Measurements from ENCODE around the gene GABRB2. TPM values are rescaled to one million over a fixed set of nuclear protein-coding genes. Genes with fewer than 3 reads are reported as not detected.
"Not testable (repeated sequence)": the region's sequence is repeated elsewhere in the genome, so short reads cannot be mapped to it uniquely, and the experiment has no call there.

The GABRB2 gene
- total RNA-seq, 2 donors from 2014 or later: 1.4 TPM

DNA sequence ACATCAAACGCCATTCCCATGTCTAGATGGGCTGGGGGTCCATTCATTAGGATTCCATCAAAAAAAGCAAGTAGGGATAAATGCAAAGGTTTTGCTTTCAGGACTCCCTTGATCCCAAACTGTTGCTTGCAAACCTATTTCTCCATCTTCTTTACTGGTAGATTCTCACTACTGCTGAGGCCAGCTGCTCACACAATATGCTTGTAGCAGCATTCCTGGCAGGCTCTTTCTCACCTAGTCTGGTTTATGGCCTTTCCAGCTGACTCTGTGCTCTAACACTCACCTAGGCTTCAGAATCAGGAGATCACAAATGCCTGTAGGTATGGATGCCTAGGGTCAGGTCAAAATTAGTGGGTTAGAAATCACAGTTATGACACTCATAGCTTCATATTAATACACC, 274.7 kb downstream of the GABRB2 start:
- no peak for ATAC-seq
- intact Hi-C loops (cut with DNase I): no loop called here

DNA sequence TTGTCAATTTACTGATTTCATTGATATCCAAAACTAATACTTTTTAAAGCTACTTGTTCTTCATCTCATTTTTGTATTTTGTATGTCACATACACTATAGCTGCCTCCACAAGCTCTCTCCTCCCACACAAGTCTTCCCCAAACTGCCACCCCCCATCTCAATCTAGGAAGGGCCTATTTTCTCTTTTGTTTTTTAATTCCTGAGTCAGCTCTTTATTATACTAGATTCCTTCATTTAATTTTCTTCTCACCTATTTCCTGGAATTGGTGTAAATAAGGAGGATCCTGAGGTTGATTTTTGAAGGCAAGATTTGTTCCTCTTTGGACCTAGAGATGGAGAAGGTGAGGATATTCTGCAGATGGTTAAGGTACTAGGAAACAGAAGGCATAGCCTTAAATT, 277.4 kb downstream of the GABRB2 start:
- ATAC-seq: no peak
- no peak for DNase-seq
- intact Hi-C loops (cut with DNase I): no loop called here

More for the DNA sequence above, 274.7 kb downstream of the GABRB2 start:
- no peak for DNase-seq

DNA sequence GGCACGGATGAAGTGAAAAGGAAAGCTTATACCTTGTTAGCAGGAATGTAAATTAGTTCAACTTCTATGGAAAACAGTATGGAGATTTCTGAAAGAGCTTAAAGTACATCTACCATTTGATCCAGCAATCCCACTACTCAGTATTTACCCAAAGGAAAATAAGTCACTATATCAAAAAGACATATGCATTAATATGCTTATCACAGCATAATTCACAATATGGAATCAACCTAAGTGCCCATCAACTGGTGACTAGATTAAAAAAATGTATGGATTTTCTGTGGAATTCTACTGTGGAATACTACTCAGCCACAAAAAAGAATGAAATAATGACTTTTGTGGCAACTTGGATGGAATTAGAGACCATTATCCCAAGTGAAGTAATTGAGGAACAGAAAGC, 279.6 kb downstream of the GABRB2 start:
- no peak for DNase-seq
- intact Hi-C loops (cut with DNase I): no loop called here
- ATAC-seq: no peak

DNA sequence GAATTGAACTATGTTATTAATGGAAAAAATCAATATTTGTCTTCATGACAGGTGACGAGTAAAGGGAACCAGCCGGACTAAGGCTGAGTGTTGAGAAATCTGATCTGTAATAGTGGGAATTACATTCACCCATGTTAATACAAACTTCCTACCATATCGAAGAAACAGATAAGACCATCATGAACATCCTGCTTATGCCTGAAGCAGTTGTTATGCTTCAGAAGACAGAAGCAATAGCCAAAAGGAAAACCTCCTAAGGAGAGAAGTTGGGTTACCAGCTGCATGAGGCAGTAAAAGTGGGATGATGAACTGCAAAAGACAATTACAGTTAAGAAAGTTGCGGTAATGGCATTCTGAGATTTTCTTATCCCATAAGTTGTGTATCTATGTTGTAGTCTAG, 281.5 kb downstream of the GABRB2 start:
- intact Hi-C loops (cut with DNase I): no loop called here
- ATAC-seq (no peak), DNase-seq (no peak)

DNA sequence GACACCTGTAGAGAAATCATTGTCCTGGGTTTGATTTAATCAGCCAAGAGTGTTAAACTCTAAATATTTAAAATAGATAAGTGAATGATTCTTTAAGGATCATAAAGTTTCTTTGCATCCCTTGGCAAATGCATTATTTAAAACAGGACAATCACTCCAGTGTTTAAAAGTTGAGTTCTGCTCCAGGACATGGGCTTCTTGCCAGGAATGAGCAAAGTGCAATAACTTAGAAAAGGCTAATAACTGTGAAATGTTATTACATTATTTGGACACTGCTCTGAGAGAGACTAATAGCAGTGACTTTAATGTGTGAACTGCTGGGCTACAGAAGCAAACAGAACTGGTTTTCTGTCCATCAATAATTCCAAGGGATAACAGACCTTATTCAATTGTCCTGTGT, 283.3 kb downstream of the GABRB2 start:
- ATAC-seq (no peak), DNase-seq (no peak)
- intact Hi-C loops (cut with DNase I): no loop called here

DNA sequence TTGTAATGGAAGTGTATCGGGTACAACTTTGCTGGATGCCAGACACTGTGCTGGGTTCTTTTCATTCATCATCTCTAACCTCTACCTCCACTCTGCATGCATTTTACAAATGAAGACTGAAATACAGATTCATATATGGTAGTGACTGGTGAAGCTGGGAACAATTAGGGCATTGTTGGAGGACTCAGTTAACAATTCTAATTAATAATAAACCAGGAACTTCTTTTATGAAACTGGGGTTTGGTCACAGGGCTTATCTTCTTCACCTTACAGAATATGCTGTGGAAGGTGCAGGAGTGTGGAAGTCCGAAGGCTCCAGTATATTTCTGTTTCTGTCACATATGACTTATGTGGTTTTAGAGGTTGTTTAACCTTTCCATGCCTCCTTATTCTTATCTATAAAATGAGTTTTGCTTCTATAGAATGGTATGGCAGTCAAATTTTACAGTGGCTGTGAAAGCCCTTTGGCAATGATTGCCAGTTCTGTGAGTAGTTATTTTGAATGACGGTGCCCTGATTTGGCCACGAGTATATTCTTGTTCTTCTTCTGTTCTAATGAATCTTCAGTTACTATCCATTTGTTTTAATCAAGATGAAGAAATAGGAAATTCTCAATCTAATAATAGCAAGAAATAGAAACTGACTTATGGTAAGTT, 284.7 kb downstream of the GABRB2 start:
- ATAC-seq (no peak), DNase-seq (no peak)
- intact Hi-C loops (cut with DNase I): no loop called here

DNA sequence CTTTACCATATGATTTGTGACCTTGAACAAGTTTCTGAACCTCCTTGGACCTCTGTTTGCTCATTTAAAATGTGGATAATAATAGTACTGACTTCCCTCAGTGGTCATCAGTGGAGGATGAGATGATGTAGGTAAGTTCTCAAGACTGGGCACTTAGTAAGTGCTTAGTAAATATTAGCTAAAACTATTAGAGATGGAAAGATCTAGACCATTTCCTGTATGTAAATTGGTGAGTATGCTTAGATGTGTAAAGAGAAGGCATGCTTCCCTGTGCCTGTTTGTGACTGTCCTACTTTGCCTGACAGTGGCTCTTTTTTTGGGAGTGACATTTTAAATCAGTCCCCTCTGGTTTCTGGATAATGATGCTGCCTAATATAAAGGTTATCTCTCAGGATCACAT, 288.1 kb downstream of the GABRB2 start:
- no peak for DNase-seq
- ATAC-seq: no peak
- intact Hi-C loops (cut with DNase I): no loop called here

DNA sequence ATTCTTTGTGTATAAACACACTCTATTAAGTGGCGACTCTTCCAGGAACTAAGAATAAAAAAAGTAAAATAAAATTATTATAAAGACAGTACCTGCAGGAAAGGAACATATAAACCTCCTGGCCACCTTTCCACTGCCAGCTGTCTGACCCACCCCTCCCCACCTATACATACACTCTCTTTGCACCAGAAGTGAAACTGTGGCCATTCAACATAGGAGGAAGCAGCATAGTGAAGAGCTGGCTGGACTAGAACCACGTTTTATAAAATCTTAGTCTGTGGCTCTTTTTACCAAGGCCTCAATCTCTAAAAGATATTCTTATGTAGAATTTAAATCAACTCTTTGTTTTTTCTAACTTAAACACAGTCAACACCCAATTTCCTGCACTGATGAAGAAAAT, 289.6 kb downstream of the GABRB2 start:
- DNase-seq (no peak), ATAC-seq (no peak)
- intact Hi-C loops (cut with DNase I): no loop called here

DNA sequence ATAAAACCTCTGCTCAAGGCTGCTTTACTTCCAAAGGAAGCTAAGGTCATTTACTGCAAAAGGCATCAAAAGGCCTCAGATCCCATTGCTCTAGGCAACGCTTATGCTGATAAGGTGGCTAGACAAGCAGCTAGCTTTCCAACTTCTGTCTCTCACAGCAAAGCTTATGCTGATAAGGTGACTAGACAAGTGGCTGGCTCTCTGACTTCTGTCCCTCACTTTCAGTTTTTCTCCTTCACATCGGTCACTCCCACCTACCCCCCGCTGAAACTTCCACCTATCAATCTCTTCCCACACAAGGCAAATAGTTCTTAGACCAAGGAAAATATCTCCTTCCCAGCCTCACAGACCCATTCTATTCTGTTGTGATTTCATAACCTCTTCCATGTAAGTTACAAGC, 293.6 kb downstream of the GABRB2 start:
- intact Hi-C loops (cut with DNase I); DNase-seq; ATAC-seq: not testable (repeated sequence)

DNA sequence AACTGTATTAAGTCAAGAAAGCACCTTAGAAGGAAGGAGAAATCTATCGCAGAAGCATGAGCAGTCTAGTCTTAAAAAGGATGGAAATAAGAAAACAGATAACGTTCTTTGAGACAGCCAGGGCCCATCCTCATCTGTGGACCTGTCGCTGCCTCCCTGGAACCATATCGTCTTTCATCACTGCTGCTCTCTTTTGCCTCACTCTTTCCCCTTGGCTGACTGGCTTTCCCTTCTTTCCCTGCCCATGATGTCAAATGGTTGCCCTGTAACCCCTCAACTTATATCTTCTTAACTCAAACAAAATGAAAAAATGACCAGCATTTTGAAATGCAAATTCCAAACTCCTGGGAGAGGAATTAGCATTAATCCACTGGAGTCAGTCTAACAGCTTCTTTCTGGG, 299.8 kb downstream of the GABRB2 start:
- intact Hi-C loops (cut with DNase I): no loop called here
- DNase-seq (no peak), ATAC-seq (no peak)

DNA sequence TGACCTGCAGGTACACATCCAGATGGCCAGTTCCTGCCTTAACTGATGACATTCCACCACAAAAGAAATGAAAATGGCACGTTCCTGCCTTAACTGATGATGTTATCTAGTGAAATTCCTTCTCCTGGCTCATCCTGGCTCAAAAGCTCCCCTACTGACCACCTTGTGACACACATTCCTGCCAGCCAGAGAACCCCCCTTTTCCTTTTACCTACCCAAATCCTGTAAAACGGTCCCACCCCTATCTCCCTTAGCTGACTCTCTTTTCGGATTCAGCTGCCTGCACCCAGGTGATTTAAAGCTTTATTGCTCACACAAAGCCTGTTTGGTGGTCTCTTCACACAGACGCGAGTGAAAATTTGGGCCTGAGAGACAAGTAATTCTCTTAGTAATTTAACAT, 300.7 kb downstream of the GABRB2 start:
- ATAC-seq; DNase-seq; intact Hi-C loops (cut with DNase I): not testable (repeated sequence)

Other genes with a start within 250 kb of the GABRB2 start
- not detected for gene GABRA6, start 139.0 kb upstream of the GABRB2 start, total RNA-seq